Mononuclear cell (primary cell): Measurements from ENCODE around the gene MSH5. TPM values are rescaled to one million over a fixed set of nuclear protein-coding genes. Genes with fewer than 3 reads are reported as not detected.

Experiments
- H3K27me3 ChIP-seq: 2 replicates; pipeline ENCODE4 v1.6.0; 2011; ENCODE audit warnings: low read length, control low read depth; ENCODE audit not compliant: insufficient read depth
- H3K4me1 ChIP-seq: 2 replicates; pipeline ENCODE4 v1.5.1; 2011; ENCODE audit warnings: mild to moderate bottlenecking, low read length, control low read depth; ENCODE audit not compliant: insufficient read depth
- H3K4me3 ChIP-seq: 2 replicates; pipeline ENCODE4 v1.5.1; 2011; ENCODE audit warnings: mild to moderate bottlenecking, low read length, moderate library complexity
- H3K9me3 ChIP-seq: 2 replicates; pipeline ENCODE4 v1.5.1; 2011; ENCODE audit warnings: low read depth, mild to moderate bottlenecking, control low read depth, low read length
- total RNA-seq: library from RNA; depleted of rRNA; stranded (reverse); fragments of >200 nt; gene quantifications from one replicate; pipeline ENCODE4 v1.2.3, GENCODE V29; 2012

MSH5 gene
- total RNA-seq = 6.1 TPM

DNA sequence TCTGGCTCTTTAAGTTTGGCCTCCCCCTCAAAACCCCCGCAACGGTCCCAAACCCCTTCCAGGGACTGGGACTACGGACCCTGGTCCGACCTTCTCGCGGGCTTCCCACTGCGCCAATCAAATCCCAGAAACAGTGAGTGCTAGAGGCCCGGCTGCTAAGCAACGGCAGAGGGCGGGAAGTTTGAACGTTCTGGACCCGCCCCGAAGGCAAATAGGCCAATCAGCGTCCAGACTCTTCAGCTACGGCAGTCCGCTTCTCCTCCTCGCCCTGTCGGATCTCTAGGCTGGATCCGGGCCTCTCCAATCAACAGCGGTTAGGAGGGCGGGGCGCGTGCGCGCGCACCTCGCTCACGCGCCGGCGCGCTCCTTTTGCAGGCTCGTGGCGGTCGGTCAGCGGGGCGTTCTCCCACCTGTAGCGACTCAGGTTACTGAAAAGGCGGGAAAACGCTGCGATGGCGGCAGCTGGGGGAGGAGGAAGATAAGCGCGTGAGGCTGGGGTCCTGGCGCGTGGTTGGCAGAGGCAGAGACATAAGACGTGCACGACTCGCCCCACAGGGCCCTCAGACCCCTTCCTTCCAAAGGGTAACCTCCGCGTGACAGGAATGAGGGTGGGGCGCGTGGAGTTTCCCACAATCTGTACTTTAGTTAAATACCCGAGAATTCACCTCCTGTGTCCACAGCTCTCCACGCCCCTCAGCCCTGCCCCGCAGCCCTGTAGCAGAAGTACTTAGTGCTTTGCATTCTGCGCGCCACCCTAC, at the start of gene MSH5:
Gene MSH5 (plus strand): TSS at position 367 of the 758 bp plus-strand sequence. CDS start 462 bp downstream, outside the sequence.
- H3K9me3 ChIP-seq = no peaks in the 10 kb centered on the region
- H3K4me1 ChIP-seq = peaks cover 43% of the 10 kb centered on the region
- H3K4me3 ChIP-seq = peak within 1 kb of the TSS; percentile 64
- H3K27me3 ChIP-seq = no peaks in the 10 kb centered on the region

DNA sequence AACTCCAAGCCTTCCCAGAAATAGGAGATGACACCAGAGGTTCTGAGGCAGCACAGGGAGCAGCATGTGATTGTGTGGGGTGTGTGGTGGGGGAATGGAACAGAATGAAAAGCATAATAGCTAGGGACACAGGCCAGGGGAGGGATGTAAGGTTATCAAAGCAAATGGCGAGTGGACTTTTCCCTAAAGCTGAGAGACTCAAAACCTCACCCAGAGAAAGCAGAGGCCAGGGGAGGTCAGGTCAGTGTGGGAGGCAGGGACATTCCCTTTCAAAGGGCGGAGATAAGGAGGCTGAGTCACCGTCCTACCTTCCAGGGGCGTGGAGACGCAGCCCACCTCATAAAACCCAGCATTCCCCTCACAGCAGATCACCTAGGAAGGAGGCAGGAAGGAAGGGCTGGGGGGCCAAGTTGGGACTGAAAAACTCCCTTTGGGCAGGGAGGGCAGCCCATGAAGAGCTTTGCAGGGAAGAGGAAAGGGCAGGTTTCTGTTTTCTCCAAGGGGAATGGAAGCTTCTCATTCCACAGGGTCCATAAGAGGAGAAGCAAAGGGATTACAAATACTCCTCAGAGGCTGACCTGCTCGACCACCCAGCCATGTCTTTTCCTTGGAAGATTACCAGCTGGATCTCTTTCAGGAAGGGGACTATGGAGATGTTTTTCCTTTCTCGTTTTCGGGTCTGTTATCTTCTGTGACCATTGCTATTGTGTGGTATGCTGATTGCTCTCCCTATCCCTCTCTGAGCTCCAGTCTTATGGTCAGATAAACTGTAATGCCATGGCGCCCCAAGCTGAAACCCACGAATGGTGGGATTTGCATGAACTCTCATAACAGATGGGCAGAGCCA, 49.4 kb upstream of the MSH5 start:
- Histone ChIP-seq H3K27me3 (no peaks in the 10 kb centered on the region), H3K4me1 (peaks cover 12% of the 10 kb centered on the region), H3K4me3 (no peak overlapping the region), H3K9me3 (no peaks in the 10 kb centered on the region)

DNA sequence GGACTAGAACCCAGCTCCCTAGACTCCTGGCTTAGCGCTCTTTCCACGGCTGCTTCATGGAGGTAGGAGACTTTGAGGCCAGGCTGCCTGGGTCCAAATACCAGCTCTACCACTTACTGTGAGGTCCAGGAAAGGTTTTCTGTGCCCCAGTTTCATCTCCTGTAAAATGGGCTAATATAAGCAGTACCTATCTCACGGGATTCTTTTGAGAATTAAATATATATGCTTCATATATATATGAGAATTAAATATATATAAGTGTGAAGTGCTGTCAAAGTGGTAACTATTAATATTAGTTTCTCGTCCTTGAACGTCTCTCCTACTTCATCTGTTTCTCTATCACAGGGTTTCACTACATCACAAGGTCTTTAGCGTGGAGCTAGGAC, 48.7 kb upstream of the MSH5 start:
- H3K4me1 ChIP-seq = peaks cover 12% of the 10 kb centered on the region
- H3K4me3 ChIP-seq = no peak overlapping the region
- no peaks in the 10 kb centered on the region for H3K9me3 ChIP-seq
- H3K27me3 ChIP-seq = no peaks in the 10 kb centered on the region

DNA sequence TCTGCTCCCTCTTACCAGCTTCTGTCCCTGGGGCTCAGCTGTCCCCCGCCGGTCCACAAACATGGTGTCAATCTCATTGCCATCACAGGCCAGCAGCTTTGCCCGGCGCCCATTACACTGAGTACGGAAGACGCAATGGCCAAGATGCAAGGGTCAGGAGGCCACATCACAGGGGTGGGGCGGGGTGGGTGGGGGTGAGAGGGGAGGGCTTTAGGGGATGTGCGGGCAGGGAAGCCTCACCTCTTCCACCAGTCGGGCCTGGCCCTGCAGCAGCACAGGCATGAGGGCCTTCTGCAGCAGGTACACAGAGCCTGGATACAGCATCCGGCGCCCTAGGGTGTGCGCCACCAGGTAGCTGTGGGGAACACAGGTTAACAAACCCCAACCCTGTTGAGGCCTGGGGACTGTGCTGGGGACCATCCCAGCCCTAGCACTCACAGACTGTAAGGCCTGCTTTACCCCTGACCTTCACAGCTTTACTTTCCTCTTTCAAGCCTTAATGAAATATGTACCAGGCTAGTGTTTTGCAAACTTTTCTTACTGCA, 48.2 kb upstream of the MSH5 start:
- H3K4me1 ChIP-seq = peaks cover 12% of the 10 kb centered on the region
- no peak overlapping the region for H3K4me3 ChIP-seq
- no peaks in the 10 kb centered on the region for H3K9me3 ChIP-seq
- no peaks in the 10 kb centered on the region for H3K27me3 ChIP-seq

DNA sequence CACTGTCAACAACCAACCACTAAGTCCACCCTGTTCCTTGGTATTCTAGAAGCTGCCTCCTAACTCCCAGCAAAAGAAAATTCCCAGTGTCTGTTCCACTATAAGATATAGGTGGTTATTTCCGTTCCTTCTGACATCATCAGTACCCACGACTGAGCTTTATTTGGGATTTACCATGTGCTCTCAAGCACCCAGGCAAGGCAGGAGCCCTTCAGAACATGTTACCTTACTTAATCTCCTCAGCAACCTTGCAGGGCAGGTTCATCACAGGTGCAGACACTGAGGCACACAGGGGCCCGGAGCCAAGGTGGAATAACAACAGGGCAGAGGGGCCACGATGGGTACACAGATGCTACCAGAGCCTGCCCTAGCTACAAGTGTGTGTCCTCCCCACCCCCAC, 47.5 kb upstream of the MSH5 start:
- Histone ChIP-seq H3K27me3 (no peaks in the 10 kb centered on the region), H3K9me3 (no peaks in the 10 kb centered on the region), H3K4me3 (no peak overlapping the region), H3K4me1 (peaks cover 12% of the 10 kb centered on the region)

DNA sequence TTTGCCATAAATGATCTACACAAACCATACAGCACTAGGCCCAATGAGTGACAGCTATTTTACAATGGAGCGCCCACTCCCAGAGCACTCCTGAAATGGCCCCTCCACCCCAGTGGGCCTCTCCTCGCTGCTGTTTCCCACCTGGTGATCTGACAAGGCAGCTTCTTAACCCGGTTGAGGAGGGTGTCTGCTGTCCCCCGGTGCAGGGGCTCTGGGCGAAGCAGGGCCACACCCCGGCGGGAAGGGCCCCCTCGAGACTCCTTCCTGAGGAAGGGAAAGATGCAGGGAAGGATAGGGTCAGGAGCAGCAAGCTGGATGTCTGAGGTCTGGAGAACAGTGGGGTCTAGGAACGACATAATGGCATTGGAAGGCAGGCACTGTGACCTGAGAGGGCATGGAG, 46.9 kb upstream of the MSH5 start:
- Histone ChIP-seq H3K9me3 (no peaks in the 10 kb centered on the region), H3K4me3 (no peak overlapping the region), H3K27me3 (no peaks in the 10 kb centered on the region), H3K4me1 (peaks cover 12% of the 10 kb centered on the region)

DNA sequence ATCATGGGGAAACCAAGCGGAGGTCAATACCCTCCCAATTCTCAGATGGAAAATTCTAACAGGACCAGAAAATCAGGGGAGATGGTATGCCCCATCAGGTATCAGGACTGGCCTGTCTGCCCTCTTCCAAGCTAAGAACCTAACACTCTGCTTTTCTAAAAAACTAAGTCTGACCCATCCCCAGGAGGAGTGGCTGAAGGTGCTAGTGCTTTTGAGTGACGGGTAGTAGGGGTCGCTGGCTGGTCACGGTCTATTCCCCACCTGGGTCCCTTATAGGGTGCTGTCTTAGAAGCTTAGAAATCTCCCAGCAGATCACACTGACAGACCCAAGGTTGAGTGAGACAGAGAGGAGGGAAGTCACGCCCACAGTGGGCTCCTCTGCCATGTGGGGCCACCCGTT, 46.3 kb upstream of the MSH5 start:
- Histone ChIP-seq H3K4me1 (peaks cover 12% of the 10 kb centered on the region), H3K4me3 (no peak overlapping the region), H3K27me3 (no peaks in the 10 kb centered on the region), H3K9me3 (no peaks in the 10 kb centered on the region)

DNA sequence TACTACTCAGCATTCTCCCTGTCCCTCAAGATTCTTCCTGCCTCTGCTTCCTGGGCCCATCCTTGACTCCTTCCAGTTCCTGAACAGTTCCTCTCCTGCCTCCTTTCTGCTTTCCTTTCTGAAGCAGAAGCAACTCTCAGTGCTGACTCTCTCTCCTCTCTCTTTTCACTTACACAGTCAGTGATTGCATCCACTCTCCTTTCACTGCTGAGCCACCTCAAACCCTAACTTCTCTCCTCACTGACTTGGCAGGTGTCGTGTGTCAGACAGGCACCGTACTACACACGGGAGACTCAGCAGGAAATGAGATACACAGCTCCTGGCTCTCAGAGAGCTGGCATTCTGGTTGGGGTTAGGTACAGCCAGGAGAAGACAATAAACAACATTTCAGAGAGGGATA, 42.2 kb upstream of the MSH5 start:
- H3K4me1 ChIP-seq = peaks cover 19% of the 10 kb centered on the region
- H3K27me3 ChIP-seq = no peaks in the 10 kb centered on the region
- H3K9me3 ChIP-seq = no peaks in the 10 kb centered on the region
- no peak overlapping the region for H3K4me3 ChIP-seq

DNA sequence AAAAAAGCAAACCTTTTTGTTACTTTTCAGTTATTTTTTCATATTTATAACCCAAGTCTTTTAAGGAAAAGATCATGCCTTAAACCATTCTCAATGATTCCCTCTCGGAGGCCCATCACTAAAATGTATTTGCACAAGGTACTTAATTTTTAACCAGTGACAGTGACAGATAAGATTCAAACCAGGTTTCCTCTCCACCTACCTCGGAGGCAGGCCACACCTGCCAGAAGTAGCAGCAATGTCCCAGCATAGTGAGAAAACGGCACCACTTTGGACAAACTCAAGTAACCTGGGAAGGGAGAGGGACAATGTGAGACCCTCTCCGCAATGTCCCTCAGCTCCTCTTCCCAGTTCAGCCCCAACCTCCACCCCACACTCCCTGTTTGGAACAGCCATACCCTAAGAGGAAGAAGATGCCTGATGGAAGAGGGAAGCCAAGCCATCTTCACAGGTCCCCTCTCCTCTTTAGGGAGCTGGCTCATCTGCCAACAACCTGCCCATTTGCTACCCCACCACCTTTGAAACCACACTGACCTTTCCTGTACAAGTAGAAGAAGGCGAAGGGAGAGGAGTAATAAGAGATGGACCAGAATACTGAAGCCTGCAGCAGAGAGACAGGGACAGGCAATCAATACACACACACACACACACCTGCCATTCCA, 38.9 kb upstream of the MSH5 start:
- Histone ChIP-seq H3K27me3 (no peaks in the 10 kb centered on the region), H3K4me1 (peaks cover 26% of the 10 kb centered on the region), H3K4me3 (no peak overlapping the region), H3K9me3 (no peaks in the 10 kb centered on the region)

DNA sequence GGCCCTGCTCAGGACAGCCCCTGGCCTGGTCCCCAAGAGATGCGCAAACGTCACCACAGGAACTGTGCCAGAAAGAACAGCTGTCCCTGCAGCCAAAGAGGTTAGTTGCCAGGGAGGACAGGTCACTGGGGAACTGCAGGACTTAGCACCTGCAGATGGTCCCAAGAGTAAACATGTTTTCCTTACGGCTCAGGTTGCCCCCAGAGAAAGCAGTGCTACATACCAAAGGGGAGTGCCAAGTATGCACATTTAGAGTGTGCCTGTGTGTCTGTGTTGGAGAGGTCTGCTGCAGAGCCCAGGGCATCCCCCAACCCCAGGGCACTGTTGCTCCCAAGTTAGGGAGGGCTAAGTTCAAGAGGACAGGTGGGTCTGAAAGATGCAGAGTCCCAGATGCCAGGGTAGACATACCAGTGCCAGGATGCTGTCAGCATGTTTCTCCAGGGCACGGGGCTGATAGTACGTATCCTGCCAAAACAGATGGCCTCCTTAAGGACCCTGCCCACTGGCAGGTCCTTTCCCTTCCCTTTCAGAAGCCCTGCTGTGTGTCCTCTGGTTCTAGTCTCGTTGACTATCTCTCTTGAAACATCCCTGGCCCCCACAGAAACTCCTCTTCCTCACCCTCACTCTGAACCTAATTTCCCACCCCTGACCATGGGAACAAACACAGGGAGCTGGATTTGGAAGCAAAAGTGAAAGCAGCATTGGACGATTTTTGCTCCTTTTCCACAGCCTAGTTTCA, 38.0 kb upstream of the MSH5 start:
- H3K27me3 ChIP-seq = no peaks in the 10 kb centered on the region
- peaks cover 26% of the 10 kb centered on the region for H3K4me1 ChIP-seq
- peak overlapping the region; percentile 92 for H3K4me3 ChIP-seq
- no peaks in the 10 kb centered on the region for H3K9me3 ChIP-seq

DNA sequence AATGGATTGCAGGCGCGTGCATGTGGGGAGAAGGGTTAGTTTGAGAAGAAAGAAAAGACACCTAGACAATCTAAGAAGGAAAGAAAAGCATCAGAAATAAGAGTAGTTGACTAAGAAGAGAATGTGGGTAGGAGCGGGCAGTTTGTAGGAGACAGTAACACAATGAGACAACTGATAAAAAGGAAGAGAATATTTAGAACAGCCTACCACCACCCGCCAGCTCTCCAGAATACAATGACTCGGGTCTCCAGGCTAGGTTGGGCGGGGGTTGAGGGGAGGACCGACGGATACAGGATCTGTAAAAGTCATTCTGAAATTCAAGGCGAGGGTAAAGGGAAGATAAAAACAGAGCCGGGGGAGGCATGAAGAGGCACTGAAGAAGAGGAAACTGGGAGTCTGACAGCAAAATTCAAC, 37.4 kb upstream of the MSH5 start:
- H3K4me1 ChIP-seq = peaks cover 26% of the 10 kb centered on the region
- peak overlapping the region; percentile 92 for H3K4me3 ChIP-seq
- H3K9me3 ChIP-seq = no peaks in the 10 kb centered on the region
- no peaks in the 10 kb centered on the region for H3K27me3 ChIP-seq

DNA sequence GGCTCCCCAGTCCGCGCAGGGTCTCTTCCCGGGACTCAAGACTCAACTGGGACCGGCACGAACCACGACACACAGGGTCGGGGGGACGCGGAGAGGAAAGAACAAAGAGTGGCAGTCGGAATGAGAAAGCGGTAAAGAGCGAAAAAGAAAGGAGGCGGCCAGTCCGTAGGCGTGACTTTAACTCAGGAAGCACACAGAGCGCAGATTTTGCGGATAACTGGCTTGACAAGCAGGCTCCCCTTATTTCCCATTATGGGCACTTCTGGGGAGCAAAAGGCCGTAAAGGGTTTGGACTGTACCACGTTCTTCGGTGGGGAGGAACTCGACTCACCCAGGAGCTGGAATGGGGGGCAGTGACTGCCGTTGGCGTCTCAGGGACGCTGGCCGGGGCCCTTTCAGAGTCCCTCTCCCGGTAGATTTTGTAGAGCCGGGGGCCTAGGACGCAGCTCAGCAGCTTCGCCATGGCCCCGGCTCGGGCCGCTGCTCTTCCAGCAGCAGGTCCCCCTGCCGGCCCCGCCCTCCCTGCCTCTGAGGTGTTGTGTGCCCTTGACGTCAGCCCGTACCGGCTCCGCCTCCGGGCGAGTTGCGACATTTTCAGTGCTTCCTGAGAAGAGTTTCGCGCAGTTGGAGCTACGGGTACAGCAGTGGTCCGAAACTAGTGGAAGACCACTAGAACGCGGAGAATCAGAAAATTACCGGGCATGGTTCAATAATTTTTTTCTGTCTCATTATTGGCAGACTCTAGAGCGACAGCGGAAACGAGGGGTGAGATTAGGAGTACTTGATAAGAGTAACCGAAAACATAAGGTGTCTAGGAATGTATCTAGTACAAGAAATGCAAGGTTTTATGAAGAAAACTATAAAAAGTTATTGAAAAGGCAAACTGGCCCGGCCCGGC, 36.7 kb upstream of the MSH5 start, which contains the start of gene ABHD16A:
Gene ABHD16A (minus strand): TSS at position 506 of the 898 bp plus-strand sequence. CDS start 43 bp downstream, at position 463.
- peaks cover 26% of the 10 kb centered on the region for H3K4me1 ChIP-seq
- no peaks in the 10 kb centered on the region for H3K9me3 ChIP-seq
- no peaks in the 10 kb centered on the region for H3K27me3 ChIP-seq
- peak within 1 kb of the TSS; percentile 92 for H3K4me3 ChIP-seq

DNA sequence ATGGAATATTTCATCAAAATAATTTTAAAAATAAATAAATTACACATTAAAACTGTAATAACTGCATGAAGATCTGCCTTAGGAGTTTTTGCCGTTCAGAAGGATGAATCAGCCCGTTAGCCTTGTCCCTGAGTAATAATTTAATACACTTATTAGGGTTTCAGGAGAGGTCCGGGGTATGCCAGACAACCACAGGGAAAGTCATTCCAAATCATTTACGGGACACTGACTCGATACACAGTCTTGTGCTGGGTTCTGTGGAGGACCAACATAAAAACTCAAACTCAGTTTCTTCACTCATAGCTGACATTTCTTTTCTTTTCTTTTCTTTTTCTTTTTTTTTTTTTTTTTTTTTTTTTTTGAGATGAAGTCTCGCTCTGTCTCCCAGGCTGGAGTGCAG, 33.9 kb upstream of the MSH5 start:
- Histone ChIP-seq H3K9me3 (no peaks in the 10 kb centered on the region), H3K4me1 (peaks cover 28% of the 10 kb centered on the region), H3K27me3 (no peaks in the 10 kb centered on the region), H3K4me3 (no peak overlapping the region)
